ENCODE results near the gene CARMIL3. TPM values are rescaled to one million over a fixed set of nuclear protein-coding genes. Genes with fewer than 3 reads are reported as not detected.

Gene CARMIL3
- total RNA-seq, 6 experiments from 2014 or later = 0.18 to 1.9 (median 0.29) TPM

GRCh38 chr14:24084440-24084839 lies 32.6 kb downstream of the CARMIL3 start:
- Histone ChIP-seq H3K27me3 (no peaks in the 10 kb centered on the region), H3K4me1 (peaks cover 0 to 14% (median 5%) of the 10 kb centered on the region in 4 donors), H3K27ac (no peak overlapping the region), H3K4me3 (no peak overlapping the region), H3K36me3 (no peaks in the 10 kb centered on the region), H3K9me3 (no peaks in the 10 kb centered on the region)
- no peak for ATAC-seq
- no peak for TF ChIP-seq CTCF (IDR thresholded peaks at IDR 0.05)
- no peak for TF ChIP-seq POLR2A (IDR thresholded peaks at IDR 0.05)
- WGBS (ENCODE audit: insufficient coverage, low coverage, low lambda C conversion rate, missing lambda C conversion rate) = no CpG with 5 or more reads among the region's 2 CpGs
- no peak for DNase-seq
- intact Hi-C loops (cut with DNase I) = no loop called here

GRCh38 chr14:24085215-24085614 lies 33.4 kb downstream of the CARMIL3 start:
- ATAC-seq (no peak), DNase-seq (no peak)
- Histone ChIP-seq H3K4me3 (no peak overlapping the region), H3K27ac (no peak overlapping the region), H3K27me3 (no peaks in the 10 kb centered on the region), H3K4me1 (peaks cover 0 to 14% (median 5%) of the 10 kb centered on the region in 4 donors), H3K36me3 (no peaks in the 10 kb centered on the region), H3K9me3 (no peaks in the 10 kb centered on the region)
- TF ChIP-seq CTCF (IDR thresholded peaks at IDR 0.05) = no peak
- no peak for TF ChIP-seq POLR2A (IDR thresholded peaks at IDR 0.05)
- 92% methylated on average over 3 of the region's 3 CpGs for WGBS (ENCODE audit: insufficient coverage, low coverage, low lambda C conversion rate, missing lambda C conversion rate)
- intact Hi-C loops (cut with DNase I) = no loop called here

- H3K9me3 ChIP-seq = no peaks in the 10 kb centered on the region
- H3K27ac ChIP-seq = no peak overlapping the region
- DNase-seq (no peak), ATAC-seq (no peak)
- H3K36me3 ChIP-seq = no peaks in the 10 kb centered on the region
- no peak overlapping the region for H3K4me3 ChIP-seq
- peaks cover 0 to 7% (median 3%) of the 10 kb centered on the region in 4 donors for H3K4me1 ChIP-seq
- no peak for TF ChIP-seq POLR2A (IDR thresholded peaks at IDR 0.05)
- no peak for TF ChIP-seq CTCF (IDR thresholded peaks at IDR 0.05)
- H3K27me3 ChIP-seq = no peaks in the 10 kb centered on the region
- 95% methylated on average over 3 of the region's 3 CpGs for WGBS (ENCODE audit: insufficient coverage, low coverage, low lambda C conversion rate, missing lambda C conversion rate)
- intact Hi-C loops (cut with DNase I) = no loop called here
These were observed 34.6 kb downstream of the CARMIL3 start for GRCh38 chr14:24086193-24086955.

GRCh38 chr14:24087004-24087403 lies 35.2 kb downstream of the CARMIL3 start:
- Histone ChIP-seq H3K9me3 (no peaks in the 10 kb centered on the region), H3K4me3 (no peak overlapping the region), H3K27me3 (no peaks in the 10 kb centered on the region), H3K4me1 (peaks cover 0 to 10% (median under 1%) of the 10 kb centered on the region in 4 donors), H3K36me3 (no peaks in the 10 kb centered on the region), H3K27ac (no peak overlapping the region)
- DNase-seq (no peak), ATAC-seq (no peak)
- TF ChIP-seq CTCF (IDR thresholded peaks at IDR 0.05) = no peak
- no peak for TF ChIP-seq POLR2A (IDR thresholded peaks at IDR 0.05)
- WGBS (ENCODE audit: insufficient coverage, low coverage, low lambda C conversion rate, missing lambda C conversion rate) = no CpG with 5 or more reads among the region's 1 CpG
- intact Hi-C loops (cut with DNase I) = no loop called here

Measured in right lobe of liver (tissue), 6 donors.